Activated naive CD4-positive, alpha-beta T cell treated with anti-CD3 and anti-CD28 coated beads, Interleukin-2, amount 50 U/mL, for 24 hours (primary cell): ENCODE data around the gene LDLRAD2.
"Not testable (repeated sequence)": the region's sequence is repeated elsewhere in the genome, so short reads cannot be mapped to it uniquely, and the experiment has no call there.

ENCODE experiments used
- H3K27ac Mint-ChIP-seq: one replicate; pipeline ENCODE4 v1.8.0; 2021; ENCODE audit warnings: mild to moderate bottlenecking, mixed read lengths
- H3K27me3 Mint-ChIP-seq: one replicate; pipeline ENCODE4 v1.8.0; 2021; ENCODE audit warnings: mixed read lengths
- H3K36me3 Mint-ChIP-seq: one replicate; pipeline ENCODE4 v1.8.0; 2021; ENCODE audit warnings: mixed read lengths
- H3K4me1 Mint-ChIP-seq: one replicate; pipeline ENCODE4 v1.8.0; 2021; ENCODE audit warnings: mixed read lengths
- H3K4me3 Mint-ChIP-seq: one replicate; pipeline ENCODE4 v1.8.0; 2021; ENCODE audit warnings: mild to moderate bottlenecking, mixed read lengths
- H3K9me3 Mint-ChIP-seq: one replicate; pipeline ENCODE4 v1.8.0; 2021; ENCODE audit warnings: mixed read lengths

LDLRAD2 gene

GRCh38 chr1:21779613-21780521 is 32.2 kb upstream of the LDLRAD2 start:
- peaks cover 6% of the 10 kb centered on the region for H3K36me3 Mint-ChIP-seq
- no peaks in the 10 kb centered on the region for H3K27me3 Mint-ChIP-seq

GRCh38 chr1:21781815-21782348 is 30.2 kb upstream of the LDLRAD2 start:
- Mint-ChIP-seq H3K9me3 (no peaks in the 10 kb centered on the region), H3K27ac (peak overlapping the region; percentile 100), H3K36me3 (peaks cover 4% of the 10 kb centered on the region), H3K4me1 (peaks cover 41% of the 10 kb centered on the region), H3K4me3 (peak overlapping the region; percentile 92), H3K27me3 (no peaks in the 10 kb centered on the region)

More at GRCh38 chr1:21779613-21780521, 32.2 kb upstream of the LDLRAD2 start:
- H3K4me1 Mint-ChIP-seq = peaks cover 57% of the 10 kb centered on the region
- peak overlapping the region; percentile 88 for H3K4me3 Mint-ChIP-seq
- no peaks in the 10 kb centered on the region for H3K9me3 Mint-ChIP-seq
- H3K27ac Mint-ChIP-seq = peak overlapping the region; percentile 98

GRCh38 chr1:21782349-21782867 is 29.7 kb upstream of the LDLRAD2 start:
- H3K4me3 Mint-ChIP-seq = peak overlapping the region; percentile 92
- H3K27me3 Mint-ChIP-seq = no peaks in the 10 kb centered on the region
- peaks cover 2% of the 10 kb centered on the region for H3K36me3 Mint-ChIP-seq
- peak overlapping the region; percentile 100 for H3K27ac Mint-ChIP-seq
- H3K9me3 Mint-ChIP-seq = no peaks in the 10 kb centered on the region
- peaks cover 36% of the 10 kb centered on the region for H3K4me1 Mint-ChIP-seq

- peaks cover 30% of the 10 kb centered on the region for H3K4me1 Mint-ChIP-seq
- no peaks in the 10 kb centered on the region for H3K9me3 Mint-ChIP-seq
- no peaks in the 10 kb centered on the region for H3K27me3 Mint-ChIP-seq
- peak within 1 kb of the TSS; percentile 100 for H3K27ac Mint-ChIP-seq
- H3K36me3 Mint-ChIP-seq = peaks cover 1% of the 10 kb centered on the region
- H3K4me3 Mint-ChIP-seq = peak within 1 kb of the TSS; percentile 92
These were observed 29.0 kb upstream of the LDLRAD2 start, which contains the start of gene USP48 for GRCh38 chr1:21782868-21783678. Gene USP48 (minus strand): TSS chr1:21783149. CDS start chr1:21782957, 192 bp downstream.

GRCh38 chr1:21783679-21784603 is 28.1 kb upstream of the LDLRAD2 start:
- H3K4me1 Mint-ChIP-seq = peaks cover 26% of the 10 kb centered on the region
- peak overlapping the region; percentile 100 for H3K27ac Mint-ChIP-seq
- H3K4me3 Mint-ChIP-seq = peak overlapping the region; percentile 92
- no peaks in the 10 kb centered on the region for H3K9me3 Mint-ChIP-seq
- no peaks in the 10 kb centered on the region for H3K27me3 Mint-ChIP-seq
- H3K36me3 Mint-ChIP-seq = peaks cover 1% of the 10 kb centered on the region

GRCh38 chr1:21785764-21786163 is 26.3 kb upstream of the LDLRAD2 start:
- H3K4me3 Mint-ChIP-seq, H3K36me3 Mint-ChIP-seq, H3K27me3 Mint-ChIP-seq, H3K27ac Mint-ChIP-seq, H3K9me3 Mint-ChIP-seq: not testable (repeated sequence)
- H3K4me1 Mint-ChIP-seq = peaks cover 13% of the 10 kb centered on the region

GRCh38 chr1:21786640-21787039 is 25.4 kb upstream of the LDLRAD2 start:
- H3K27ac Mint-ChIP-seq = peak overlapping the region; percentile 52
- H3K4me1 Mint-ChIP-seq = peaks cover 9% of the 10 kb centered on the region
- H3K4me3 Mint-ChIP-seq = no peak overlapping the region
- no peaks in the 10 kb centered on the region for H3K27me3 Mint-ChIP-seq
- H3K36me3 Mint-ChIP-seq = no peaks in the 10 kb centered on the region
- no peaks in the 10 kb centered on the region for H3K9me3 Mint-ChIP-seq

- no peaks in the 10 kb centered on the region for H3K36me3 Mint-ChIP-seq
- no peak overlapping the region for H3K4me3 Mint-ChIP-seq
- no peak overlapping the region for H3K27ac Mint-ChIP-seq
- no peaks in the 10 kb centered on the region for H3K4me1 Mint-ChIP-seq
- H3K9me3 Mint-ChIP-seq = no peaks in the 10 kb centered on the region
- no peaks in the 10 kb centered on the region for H3K27me3 Mint-ChIP-seq
These were observed 19.0 kb upstream of the LDLRAD2 start for GRCh38 chr1:21793104-21793503.

- H3K27me3 Mint-ChIP-seq = no peaks in the 10 kb centered on the region
These were observed 17.4 kb upstream of the LDLRAD2 start for GRCh38 chr1:21794656-21795055.

GRCh38 chr1:21795075-21795474 is 17.0 kb upstream of the LDLRAD2 start:
- H3K36me3 Mint-ChIP-seq = no peaks in the 10 kb centered on the region
- H3K27ac Mint-ChIP-seq = no peak overlapping the region
- H3K4me3 Mint-ChIP-seq = no peak overlapping the region
- H3K9me3 Mint-ChIP-seq = no peaks in the 10 kb centered on the region
- H3K27me3 Mint-ChIP-seq = no peaks in the 10 kb centered on the region
- no peaks in the 10 kb centered on the region for H3K4me1 Mint-ChIP-seq

More at GRCh38 chr1:21794656-21795055, 17.4 kb upstream of the LDLRAD2 start:
- no peak overlapping the region for H3K27ac Mint-ChIP-seq
- H3K4me3 Mint-ChIP-seq = no peak overlapping the region
- H3K36me3 Mint-ChIP-seq = no peaks in the 10 kb centered on the region
- H3K4me1 Mint-ChIP-seq = no peaks in the 10 kb centered on the region
- H3K9me3 Mint-ChIP-seq = no peaks in the 10 kb centered on the region

GRCh38 chr1:21799730-21800129 is 12.3 kb upstream of the LDLRAD2 start:
- Mint-ChIP-seq H3K4me3 (no peak overlapping the region), H3K36me3 (no peaks in the 10 kb centered on the region), H3K27ac (no peak overlapping the region), H3K4me1 (no peaks in the 10 kb centered on the region), H3K27me3 (no peaks in the 10 kb centered on the region), H3K9me3 (no peaks in the 10 kb centered on the region)

- no peaks in the 10 kb centered on the region for H3K9me3 Mint-ChIP-seq
- H3K4me1 Mint-ChIP-seq = no peaks in the 10 kb centered on the region
- H3K27me3 Mint-ChIP-seq = no peaks in the 10 kb centered on the region
- H3K4me3 Mint-ChIP-seq = no peak overlapping the region
- no peak overlapping the region for H3K27ac Mint-ChIP-seq
- no peaks in the 10 kb centered on the region for H3K36me3 Mint-ChIP-seq
These were observed 11.0 kb upstream of the LDLRAD2 start for GRCh38 chr1:21801100-21801499.

- H3K36me3 Mint-ChIP-seq = no peaks in the 10 kb centered on the region
- no peaks in the 10 kb centered on the region for H3K27me3 Mint-ChIP-seq
- no peaks in the 10 kb centered on the region for H3K9me3 Mint-ChIP-seq
- H3K4me3 Mint-ChIP-seq = no peak overlapping the region
- H3K27ac Mint-ChIP-seq = no peak overlapping the region
- H3K4me1 Mint-ChIP-seq = no peaks in the 10 kb centered on the region
These were observed 7.5 kb upstream of the LDLRAD2 start for GRCh38 chr1:21804536-21804935.

- H3K27me3 Mint-ChIP-seq = peaks cover 8% of the 10 kb centered on the region
- no peak overlapping the region for H3K4me3 Mint-ChIP-seq
- H3K27ac Mint-ChIP-seq = no peak overlapping the region
- no peaks in the 10 kb centered on the region for H3K36me3 Mint-ChIP-seq
- H3K9me3 Mint-ChIP-seq = no peaks in the 10 kb centered on the region
- peaks cover 8% of the 10 kb centered on the region for H3K4me1 Mint-ChIP-seq
These were observed 1.5 kb downstream of the LDLRAD2 start for GRCh38 chr1:21813542-21813941.
